HUES48 (cell line): ENCODE data around the gene ADAMTSL1.

Experiments used
- H3K27ac ChIP-seq: one replicate; pipeline ENCODE4 v1.7.0; 2013; ENCODE audit warnings: low read depth, low read length, inconsistent platforms
- H3K27me3 ChIP-seq: 2 replicates; pipeline ENCODE4 v1.6.1; 2013; ENCODE audit warnings: mild to moderate bottlenecking, low read length; ENCODE audit not compliant: control insufficient read depth, insufficient read depth
- H3K36me3 ChIP-seq: 2 replicates; pipeline ENCODE4 v1.6.1; 2013; ENCODE audit warnings: low read length; ENCODE audit not compliant: control insufficient read depth, insufficient read depth
- H3K4me1 ChIP-seq: 2 replicates; pipeline ENCODE4 v1.6.1; 2013; ENCODE audit warnings: mild to moderate bottlenecking, low read length; ENCODE audit not compliant: control insufficient read depth, insufficient read depth
- H3K4me3 ChIP-seq: 2 replicates; pipeline ENCODE4 v1.5.1; 2013; ENCODE audit warnings: mild to moderate bottlenecking, low read depth, low read length
- H3K9ac ChIP-seq: 2 replicates; pipeline ENCODE4 v1.6.1; 2013; ENCODE audit warnings: mild to moderate bottlenecking, low read depth, low read length, moderate library complexity
- H3K9me3 ChIP-seq: 2 replicates; pipeline ENCODE4 v1.6.1; 2013; ENCODE audit warnings: low read length; ENCODE audit not compliant: control insufficient read depth, insufficient read depth

ADAMTSL1 gene

DNA sequence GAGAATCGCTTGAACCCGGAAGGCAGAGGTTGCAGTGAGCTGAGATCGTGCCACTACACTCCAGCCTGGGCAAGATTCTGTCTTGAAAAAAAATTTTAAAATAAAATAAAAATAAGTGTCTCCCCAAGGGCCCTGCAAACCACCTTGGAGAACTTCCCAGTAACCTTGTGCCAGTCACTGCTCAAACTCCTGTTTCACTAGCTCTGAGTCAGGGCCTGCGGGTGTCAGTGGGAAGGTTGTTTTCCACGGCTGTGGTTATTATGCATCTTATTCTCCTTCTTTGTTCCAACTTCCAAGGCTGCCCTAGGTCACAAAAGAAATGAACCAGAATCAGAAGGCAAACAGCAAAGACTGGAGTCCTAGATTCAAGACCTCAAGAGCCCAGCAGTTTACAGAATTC lies 246.7 kb downstream of the ADAMTSL1 start:
- Histone ChIP-seq H3K4me1 (no peaks in the 10 kb centered on the region), H3K4me3 (no peak overlapping the region), H3K9me3 (no peaks in the 10 kb centered on the region), H3K36me3 (no peaks in the 10 kb centered on the region), H3K27ac (no peak overlapping the region), H3K9ac (no peak overlapping the region), H3K27me3 (no peaks in the 10 kb centered on the region)

DNA sequence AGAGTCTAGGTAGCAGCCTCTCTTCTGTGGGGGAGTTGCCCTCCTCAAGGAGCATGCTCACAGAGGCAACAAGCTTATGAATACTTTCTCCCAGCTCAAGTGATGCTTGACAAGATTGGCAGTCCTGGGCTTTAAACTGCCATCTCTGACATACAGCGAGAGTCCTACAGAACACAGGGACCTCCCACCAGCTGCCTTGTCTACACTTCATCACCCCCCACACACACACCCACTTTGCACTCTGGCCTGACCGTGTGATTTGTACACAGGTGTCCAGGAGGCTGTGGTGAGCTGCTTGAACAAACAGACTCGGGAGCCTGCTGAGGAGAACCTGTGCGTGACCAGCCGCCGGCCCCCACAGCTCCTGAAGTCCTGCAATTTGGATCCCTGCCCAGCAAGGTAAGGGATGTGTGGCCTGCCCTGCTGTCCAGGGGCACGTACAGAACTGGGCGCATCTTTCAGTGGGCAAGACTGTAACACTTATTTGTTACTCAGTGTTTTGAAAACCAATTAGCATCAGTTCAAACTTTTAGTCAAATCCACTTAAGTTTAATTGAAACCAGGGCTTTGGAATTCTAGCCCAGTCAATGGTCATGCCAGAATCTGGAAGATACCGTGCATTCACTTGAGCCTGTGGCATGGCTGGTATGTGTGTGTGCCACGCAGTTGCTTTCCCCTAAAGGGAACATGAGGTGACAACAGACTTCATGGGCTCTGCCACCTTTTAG lies 247.5 kb downstream of the ADAMTSL1 start:
- H3K4me3 ChIP-seq, result no peak overlapping the region
- H3K9ac ChIP-seq, result no peak overlapping the region
- H3K27me3 ChIP-seq, result no peaks in the 10 kb centered on the region
- H3K27ac ChIP-seq, result no peak overlapping the region
- no peaks in the 10 kb centered on the region for H3K4me1 ChIP-seq
- H3K36me3 ChIP-seq, result no peaks in the 10 kb centered on the region
- no peaks in the 10 kb centered on the region for H3K9me3 ChIP-seq

DNA sequence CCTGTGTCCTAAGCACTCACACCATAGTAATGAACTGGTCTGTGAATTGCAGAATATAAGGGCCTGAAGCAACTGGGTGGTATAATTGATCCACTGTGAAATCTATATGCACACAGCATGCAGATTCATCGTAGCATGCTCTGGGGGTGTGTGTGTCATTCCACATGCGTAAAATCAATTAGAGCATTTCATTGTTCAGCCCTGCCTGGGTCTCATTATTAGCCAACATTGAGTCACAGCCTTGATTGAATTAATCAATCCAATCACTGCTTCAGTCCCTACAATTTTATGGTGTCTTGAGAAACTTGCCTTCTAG lies 248.0 kb downstream of the ADAMTSL1 start:
- no peak overlapping the region for H3K4me3 ChIP-seq
- no peaks in the 10 kb centered on the region for H3K4me1 ChIP-seq
- H3K9ac ChIP-seq, result no peak overlapping the region
- H3K36me3 ChIP-seq, result no peaks in the 10 kb centered on the region
- H3K27me3 ChIP-seq, result no peaks in the 10 kb centered on the region
- H3K9me3 ChIP-seq, result no peaks in the 10 kb centered on the region
- no peak overlapping the region for H3K27ac ChIP-seq

DNA sequence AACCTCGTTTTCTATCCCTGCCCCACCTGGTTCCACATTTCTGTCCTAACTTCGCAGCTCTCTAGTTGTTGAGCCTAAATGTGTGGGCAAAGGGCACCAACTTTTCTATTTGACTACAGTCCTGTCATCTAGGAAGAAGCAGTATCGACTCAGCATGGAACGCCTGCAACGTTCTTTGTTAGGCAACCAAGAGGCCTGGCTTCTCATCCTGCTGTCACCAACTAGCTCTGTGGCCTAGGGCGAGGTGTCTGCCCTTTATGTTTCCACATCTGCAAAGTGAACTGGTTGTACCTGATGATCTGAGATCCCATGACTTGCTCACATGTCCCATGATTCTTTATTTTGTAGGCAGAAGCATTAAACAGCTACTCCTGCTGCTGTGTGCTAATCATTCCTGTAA lies 248.9 kb downstream of the ADAMTSL1 start:
- no peak overlapping the region for H3K9ac ChIP-seq
- H3K27ac ChIP-seq, result no peak overlapping the region
- H3K4me1 ChIP-seq, result no peaks in the 10 kb centered on the region
- H3K27me3 ChIP-seq, result no peaks in the 10 kb centered on the region
- no peaks in the 10 kb centered on the region for H3K36me3 ChIP-seq
- no peak overlapping the region for H3K4me3 ChIP-seq
- H3K9me3 ChIP-seq, result no peaks in the 10 kb centered on the region

DNA sequence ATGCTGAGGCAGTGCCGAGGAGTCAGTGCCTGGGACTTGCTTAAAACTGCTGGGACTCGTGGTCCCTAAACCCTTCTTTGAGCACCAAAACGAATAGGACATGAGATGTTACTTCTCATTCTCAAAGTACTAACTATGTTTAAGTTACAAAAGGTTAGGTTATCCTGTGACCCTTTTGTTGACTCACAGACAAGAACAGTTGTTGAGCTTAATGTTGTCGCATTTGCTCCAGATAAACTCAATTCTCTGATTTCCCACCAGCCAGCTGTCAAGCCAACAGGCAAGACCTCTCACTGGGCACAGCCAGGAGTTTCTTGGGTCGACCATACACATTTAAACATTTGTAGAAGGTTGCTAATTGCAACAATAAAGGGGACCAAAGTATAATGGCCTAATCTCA lies 249.4 kb downstream of the ADAMTSL1 start:
- no peak overlapping the region for H3K4me3 ChIP-seq
- H3K4me1 ChIP-seq, result no peaks in the 10 kb centered on the region
- H3K27ac ChIP-seq, result no peak overlapping the region
- no peak overlapping the region for H3K9ac ChIP-seq
- no peaks in the 10 kb centered on the region for H3K9me3 ChIP-seq
- no peaks in the 10 kb centered on the region for H3K27me3 ChIP-seq
- H3K36me3 ChIP-seq, result no peaks in the 10 kb centered on the region

DNA sequence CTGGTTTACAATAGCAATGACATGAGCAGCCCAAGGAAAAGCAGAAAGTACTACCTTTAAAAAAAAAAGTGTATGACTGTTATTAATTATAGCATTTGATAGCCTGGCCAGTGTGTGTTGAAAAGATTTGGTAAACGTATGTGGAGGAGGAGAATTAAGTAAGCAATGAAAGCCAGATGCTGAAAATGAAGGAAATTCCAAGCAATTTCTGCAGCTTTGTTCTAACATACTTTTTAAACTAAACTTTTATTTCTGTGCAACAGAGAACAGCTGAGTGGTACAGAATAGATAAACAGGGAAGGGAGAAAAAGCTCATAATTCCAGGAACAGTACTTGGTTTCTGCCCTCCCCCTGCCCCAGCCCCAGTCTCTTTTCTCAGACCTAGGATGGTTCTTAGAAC lies 252.6 kb downstream of the ADAMTSL1 start:
- Histone ChIP-seq H3K9me3 (no peaks in the 10 kb centered on the region), H3K4me3 (no peak overlapping the region), H3K27ac (no peak overlapping the region), H3K27me3 (no peaks in the 10 kb centered on the region), H3K36me3 (no peaks in the 10 kb centered on the region), H3K4me1 (no peaks in the 10 kb centered on the region), H3K9ac (no peak overlapping the region)

DNA sequence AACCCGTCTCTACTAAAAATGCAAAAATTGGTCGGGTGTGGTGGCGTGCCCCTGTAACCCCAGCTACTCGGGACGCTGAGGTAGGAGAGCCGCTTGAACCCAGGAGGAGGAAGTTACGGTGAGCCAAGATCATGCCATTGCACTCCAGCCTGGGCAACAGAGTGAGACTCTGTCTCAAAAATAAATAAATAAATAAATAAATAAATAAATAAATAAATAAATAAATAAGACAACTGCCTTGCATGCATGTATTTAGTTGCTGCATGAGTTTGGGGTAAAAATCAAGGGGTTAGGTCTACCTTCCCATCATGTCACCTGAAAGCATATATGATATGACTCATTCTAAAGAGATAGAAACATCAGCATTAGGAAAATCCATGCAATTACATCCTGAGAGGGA lies 254.0 kb downstream of the ADAMTSL1 start:
- no peak overlapping the region for H3K27ac ChIP-seq
- no peak overlapping the region for H3K4me3 ChIP-seq
- H3K9ac ChIP-seq, result no peak overlapping the region
- no peaks in the 10 kb centered on the region for H3K36me3 ChIP-seq
- H3K27me3 ChIP-seq, result no peaks in the 10 kb centered on the region
- no peaks in the 10 kb centered on the region for H3K9me3 ChIP-seq
- H3K4me1 ChIP-seq, result no peaks in the 10 kb centered on the region

DNA sequence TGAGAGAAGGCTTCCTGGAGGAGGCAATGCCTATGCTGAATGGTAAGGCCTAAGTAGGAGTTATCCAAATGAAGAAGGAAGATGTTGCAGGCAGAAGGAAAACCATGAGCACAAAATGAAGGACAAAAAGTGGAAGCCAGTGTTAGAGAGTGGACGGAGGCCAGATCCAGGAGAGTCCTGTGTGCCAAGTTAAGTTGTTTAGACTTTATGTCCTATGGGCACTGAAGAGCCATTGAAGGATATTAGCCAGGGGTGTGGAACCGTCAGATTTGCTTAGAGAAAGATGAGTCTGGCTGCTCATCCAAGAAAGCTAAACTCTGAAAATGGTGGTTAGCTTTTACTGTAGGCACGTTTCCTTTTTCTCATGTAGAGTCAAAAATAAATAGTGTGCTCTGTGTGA lies 254.7 kb downstream of the ADAMTSL1 start:
- Histone ChIP-seq H3K27me3 (no peaks in the 10 kb centered on the region), H3K4me1 (no peaks in the 10 kb centered on the region), H3K4me3 (no peak overlapping the region), H3K27ac (no peak overlapping the region), H3K36me3 (no peaks in the 10 kb centered on the region), H3K9ac (no peak overlapping the region), H3K9me3 (no peaks in the 10 kb centered on the region)

DNA sequence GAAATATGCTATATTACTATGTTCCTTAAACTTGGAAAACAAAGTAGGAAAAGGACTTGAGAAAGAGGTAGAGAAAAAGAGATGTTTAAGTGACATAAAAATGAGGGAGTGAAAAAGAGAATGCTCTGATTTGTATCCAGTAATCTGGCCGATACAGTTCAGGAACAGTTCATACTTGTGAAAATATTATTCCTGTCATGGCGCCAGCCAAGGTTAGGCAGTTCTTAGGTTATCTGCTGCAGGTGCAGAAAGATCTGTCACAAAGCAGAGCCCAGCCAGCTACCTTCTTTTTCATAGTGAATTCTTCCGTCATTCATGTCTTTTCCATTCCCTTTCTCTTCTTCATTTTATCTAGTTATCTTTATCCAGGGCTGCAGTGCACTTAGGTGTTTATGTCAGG lies 256.3 kb downstream of the ADAMTSL1 start:
- Histone ChIP-seq H3K9ac (no peak overlapping the region), H3K4me3 (no peak overlapping the region), H3K27me3 (no peaks in the 10 kb centered on the region), H3K36me3 (no peaks in the 10 kb centered on the region), H3K9me3 (no peaks in the 10 kb centered on the region), H3K4me1 (no peaks in the 10 kb centered on the region), H3K27ac (no peak overlapping the region)

DNA sequence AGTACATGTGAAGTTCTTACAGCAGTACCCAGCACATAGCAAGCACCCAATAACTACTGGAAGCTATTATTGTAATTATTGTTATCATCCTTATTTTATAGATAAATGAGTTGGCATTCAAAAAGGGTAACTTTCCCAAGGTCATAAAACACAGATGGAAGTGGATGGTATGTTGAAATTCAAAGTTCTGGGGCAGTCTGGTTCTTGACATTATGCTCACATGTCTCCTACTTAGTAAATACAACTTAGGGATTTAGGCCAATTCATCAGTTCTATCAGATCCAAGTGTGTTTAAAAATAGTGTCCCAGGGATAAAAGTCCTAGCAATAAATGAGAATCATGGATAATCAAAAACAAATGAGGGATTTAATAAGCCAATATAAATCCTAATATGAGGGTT lies 265.2 kb downstream of the ADAMTSL1 start:
- Histone ChIP-seq H3K4me1 (peaks cover 7% of the 10 kb centered on the region; the same call in 1 of the 2 replicates), H3K4me3 (no peak overlapping the region), H3K27me3 (no peaks in the 10 kb centered on the region), H3K27ac (no peak overlapping the region), H3K36me3 (no peaks in the 10 kb centered on the region), H3K9ac (no peak overlapping the region), H3K9me3 (no peaks in the 10 kb centered on the region)

DNA sequence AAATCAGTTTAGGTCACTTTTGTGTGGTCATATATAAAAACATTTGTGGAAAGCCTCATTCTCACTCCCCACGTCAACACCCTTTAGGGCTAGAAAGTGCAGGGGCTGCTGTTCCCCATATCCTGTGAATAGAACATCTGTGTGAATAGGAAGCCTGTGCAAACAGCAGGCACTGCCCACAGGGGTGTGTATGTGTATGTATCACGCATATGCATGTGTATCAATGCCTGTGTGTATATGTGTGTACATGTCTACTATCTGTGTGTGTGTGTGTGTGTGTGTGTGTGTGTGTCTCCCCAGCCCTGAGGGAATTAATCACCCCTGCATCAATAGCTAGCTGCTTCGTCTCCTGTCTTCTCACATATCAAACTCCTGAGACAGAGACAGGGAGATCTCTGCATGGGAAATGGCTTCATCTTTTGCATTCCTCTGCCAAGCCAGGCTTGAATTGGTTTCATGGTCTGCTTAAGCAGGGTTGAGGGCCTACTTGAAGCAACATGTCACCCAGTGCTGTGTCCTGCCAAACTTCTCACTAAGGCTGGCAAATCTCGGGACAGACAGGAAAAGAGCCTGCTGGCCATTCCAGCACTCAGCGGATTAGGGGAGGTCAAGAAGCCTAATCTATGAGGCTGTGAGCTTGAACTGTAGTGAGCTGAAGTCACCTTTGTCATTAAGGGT lies 265.8 kb downstream of the ADAMTSL1 start:
- H3K27me3 ChIP-seq, result no peaks in the 10 kb centered on the region

More for the DNA sequence above, 265.8 kb downstream of the ADAMTSL1 start:
- no peak overlapping the region for H3K27ac ChIP-seq
- H3K36me3 ChIP-seq, result no peaks in the 10 kb centered on the region
- H3K9me3 ChIP-seq, result no peaks in the 10 kb centered on the region
- H3K4me3 ChIP-seq, result no peak overlapping the region
- H3K9ac ChIP-seq, result no peak overlapping the region
- peaks cover 7% of the 10 kb centered on the region; the same call in 1 of the 2 replicates for H3K4me1 ChIP-seq
